ENCODE results near the gene CXorf38. TPM values are rescaled to one million over a fixed set of nuclear protein-coding genes. Genes with fewer than 3 reads are reported as not detected.

CXorf38 gene, protein sequence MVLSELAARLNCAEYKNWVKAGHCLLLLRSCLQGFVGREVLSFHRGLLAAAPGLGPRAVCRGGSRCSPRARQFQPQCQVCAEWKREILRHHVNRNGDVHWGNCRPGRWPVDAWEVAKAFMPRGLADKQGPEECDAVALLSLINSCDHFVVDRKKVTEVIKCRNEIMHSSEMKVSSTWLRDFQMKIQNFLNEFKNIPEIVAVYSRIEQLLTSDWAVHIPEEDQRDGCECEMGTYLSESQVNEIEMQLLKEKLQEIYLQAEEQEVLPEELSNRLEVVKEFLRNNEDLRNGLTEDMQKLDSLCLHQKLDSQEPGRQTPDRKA
- 20.0 and 23.3 TPM in 2 replicates for total RNA-seq (2014; rRNA removed; shearing (Covaris generic))
- polyA plus RNA-seq (2014; cell fraction: nucleus; rRNA removed), result 16.8 and 20.1 TPM in 2 replicates

GRCh38 chrX:40647307-40648197 is at the start of gene CXorf38:
CXorf38 (minus strand) TSS chrX:40647561; CDS start chrX:40647520, 41 bp downstream.
- peak; percentile 89 for DNase-seq (ENCODE audit: extremely low read depth, low read depth)

- no peak for DNase-seq (ENCODE audit: extremely low read depth, low read depth)
Measured at GRCh38 chrX:40694802-40695201, 47.4 kb upstream of the CXorf38 start.

DNA sequence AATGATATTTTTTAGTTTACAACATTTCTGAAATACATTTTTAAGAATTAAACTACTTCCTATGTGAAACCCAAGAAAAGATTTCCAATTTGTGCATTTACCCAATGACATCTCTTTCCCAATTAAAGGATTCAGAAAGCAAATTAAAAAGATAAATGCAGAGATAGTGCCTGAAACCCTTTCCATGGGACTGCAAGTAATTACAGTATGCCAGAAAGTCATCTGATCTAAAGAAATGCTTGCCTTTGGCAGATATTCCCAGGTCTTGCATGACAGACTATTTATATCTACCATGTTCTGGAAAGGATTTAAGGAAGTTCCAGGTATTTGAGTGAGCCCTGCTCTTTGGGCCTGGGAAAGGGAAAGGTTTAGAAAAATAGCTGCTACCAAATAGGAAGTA is 41.6 kb upstream of the CXorf38 start:
- DNase-seq (ENCODE audit: extremely low read depth, low read depth), result no peak

- DNase-seq (ENCODE audit: extremely low read depth, low read depth), result no peak
Measured at GRCh38 chrX:40687169-40687568, 39.8 kb upstream of the CXorf38 start.

DNA sequence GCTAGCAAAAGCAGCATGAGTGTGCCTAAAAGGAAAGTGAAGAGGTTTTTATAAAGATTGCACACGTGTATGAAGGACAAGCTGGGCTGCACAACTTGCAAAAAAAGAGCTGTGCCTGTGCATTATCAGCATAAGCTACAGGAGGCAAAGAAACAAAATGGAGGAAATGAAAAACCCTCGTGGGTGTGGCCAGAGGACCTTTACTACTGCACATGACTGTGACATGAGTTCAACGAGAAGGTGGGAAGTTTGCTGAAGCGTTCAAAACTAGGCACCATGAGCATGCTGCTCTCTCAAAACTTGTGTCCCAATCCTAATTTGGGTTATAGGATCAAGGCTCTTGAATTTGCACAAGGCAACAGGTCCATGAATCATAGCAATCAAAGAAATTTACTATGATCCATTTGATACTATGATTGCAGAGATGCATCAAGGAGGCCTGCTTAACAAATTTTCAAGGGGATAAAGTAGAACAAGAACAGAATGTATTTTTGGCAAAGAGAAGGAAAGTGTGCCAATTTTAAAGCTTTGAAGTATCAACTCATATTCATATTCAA is 38.1 kb upstream of the CXorf38 start:
- no peak for DNase-seq (ENCODE audit: extremely low read depth, low read depth)

DNA sequence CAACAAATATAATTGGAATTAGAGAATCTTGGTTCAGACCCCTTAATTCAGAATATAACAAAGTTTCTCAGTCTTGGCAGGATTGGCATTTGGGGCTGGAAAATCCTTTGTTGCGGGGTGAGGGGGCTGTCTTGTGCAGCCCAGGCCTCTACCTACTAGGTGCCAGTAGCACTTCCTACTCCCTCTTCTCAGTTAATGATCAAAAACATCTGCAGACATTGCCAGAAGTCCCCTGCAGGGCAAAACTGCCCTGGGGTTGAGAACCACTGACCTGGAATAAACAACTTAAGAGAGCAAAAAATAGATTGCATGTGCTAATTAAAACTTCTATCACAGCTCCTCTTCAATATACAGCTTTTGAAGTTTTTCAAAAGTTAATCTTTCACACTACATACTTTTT is 36.7 kb upstream of the CXorf38 start:
- DNase-seq (ENCODE audit: extremely low read depth, low read depth), result no peak

DNA sequence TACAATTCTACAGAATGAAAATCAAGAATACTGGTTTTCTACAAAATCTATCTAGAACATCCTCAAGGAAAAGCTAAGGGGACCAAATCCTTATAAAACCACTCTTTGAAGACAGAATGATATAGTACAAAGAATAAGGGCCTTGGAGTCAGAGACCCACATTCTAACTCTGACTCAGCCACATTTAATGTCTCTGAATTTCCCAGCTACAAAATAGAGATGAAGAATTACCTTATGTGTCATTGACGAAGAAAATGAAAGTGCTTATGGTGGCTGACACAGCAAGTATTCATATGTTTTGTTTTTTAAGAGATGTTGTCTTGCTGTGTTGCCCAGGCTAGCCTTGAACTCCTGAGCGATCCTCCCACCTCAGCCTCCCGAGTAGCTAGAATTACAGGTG is 35.9 kb upstream of the CXorf38 start:
- DNase-seq (ENCODE audit: extremely low read depth, low read depth), result no peak

GRCh38 chrX:40671126-40671525 is 23.8 kb upstream of the CXorf38 start:
- no peak for DNase-seq (ENCODE audit: extremely low read depth, low read depth)

GRCh38 chrX:40663880-40664630 is 16.7 kb upstream of the CXorf38 start:
- no peak for DNase-seq (ENCODE audit: extremely low read depth, low read depth)

- DNase-seq (ENCODE audit: extremely low read depth, low read depth), result no peak
Measured at GRCh38 chrX:40663078-40663740, 15.8 kb upstream of the CXorf38 start.

GRCh38 chrX:40661489-40661888 is 14.1 kb upstream of the CXorf38 start:
- no peak for DNase-seq (ENCODE audit: extremely low read depth, low read depth)

DNA sequence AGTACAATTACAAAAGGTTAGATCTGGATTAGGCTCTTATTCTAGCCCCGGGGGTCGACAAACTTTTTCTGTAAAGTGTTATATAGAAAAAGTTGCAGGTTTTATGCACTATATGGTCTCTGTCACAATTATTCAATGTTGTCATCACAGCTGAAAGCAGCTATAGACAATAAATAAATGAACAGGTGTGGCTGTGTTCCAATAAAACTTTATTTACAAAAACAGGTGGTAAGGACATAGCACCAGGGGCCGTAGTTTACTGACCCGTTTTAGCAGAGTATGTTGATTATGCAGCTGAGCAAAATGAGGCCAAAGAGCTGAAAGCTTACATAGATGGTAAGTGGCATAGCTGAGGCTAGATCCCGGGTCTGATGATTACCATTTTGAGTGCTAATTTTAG is 13.0 kb upstream of the CXorf38 start:
- DNase-seq (ENCODE audit: extremely low read depth, low read depth), result no peak

- DNase-seq (ENCODE audit: extremely low read depth, low read depth), result no peak
Measured at GRCh38 chrX:40653535-40653934, 6.2 kb upstream of the CXorf38 start.

GRCh38 chrX:40652664-40653063 is 5.3 kb upstream of the CXorf38 start:
- no peak for DNase-seq (ENCODE audit: extremely low read depth, low read depth)

DNA sequence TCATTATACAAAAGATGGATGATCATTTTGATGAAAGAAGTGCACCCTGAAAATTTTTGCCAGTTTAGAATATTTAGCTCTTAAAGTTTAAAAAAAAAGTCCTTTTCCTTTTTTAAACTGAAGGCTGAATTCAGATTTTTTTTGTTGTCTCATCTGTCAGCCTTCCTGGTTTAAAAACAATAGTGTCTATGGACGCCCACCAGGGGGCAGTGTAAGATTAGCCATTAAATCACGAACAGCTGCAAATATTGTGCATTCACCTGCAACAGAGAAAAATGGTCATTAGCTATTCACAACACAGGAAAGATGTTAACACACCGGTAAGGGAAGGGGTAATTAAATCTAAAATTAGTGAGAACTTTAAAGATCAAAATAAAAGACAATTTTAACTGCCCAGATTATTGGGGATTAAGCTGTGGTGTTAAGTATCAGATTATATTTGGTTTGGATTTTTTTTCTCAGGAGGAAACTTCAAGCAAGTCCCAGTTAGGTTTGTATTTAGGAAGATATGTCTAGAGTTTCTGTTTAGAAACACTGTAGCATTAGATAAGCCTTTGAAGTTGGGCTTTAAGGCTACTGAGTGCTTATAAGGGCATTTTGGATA is 4.4 kb upstream of the CXorf38 start:
- DNase-seq (ENCODE audit: extremely low read depth, low read depth), result peak; percentile 59

DNA sequence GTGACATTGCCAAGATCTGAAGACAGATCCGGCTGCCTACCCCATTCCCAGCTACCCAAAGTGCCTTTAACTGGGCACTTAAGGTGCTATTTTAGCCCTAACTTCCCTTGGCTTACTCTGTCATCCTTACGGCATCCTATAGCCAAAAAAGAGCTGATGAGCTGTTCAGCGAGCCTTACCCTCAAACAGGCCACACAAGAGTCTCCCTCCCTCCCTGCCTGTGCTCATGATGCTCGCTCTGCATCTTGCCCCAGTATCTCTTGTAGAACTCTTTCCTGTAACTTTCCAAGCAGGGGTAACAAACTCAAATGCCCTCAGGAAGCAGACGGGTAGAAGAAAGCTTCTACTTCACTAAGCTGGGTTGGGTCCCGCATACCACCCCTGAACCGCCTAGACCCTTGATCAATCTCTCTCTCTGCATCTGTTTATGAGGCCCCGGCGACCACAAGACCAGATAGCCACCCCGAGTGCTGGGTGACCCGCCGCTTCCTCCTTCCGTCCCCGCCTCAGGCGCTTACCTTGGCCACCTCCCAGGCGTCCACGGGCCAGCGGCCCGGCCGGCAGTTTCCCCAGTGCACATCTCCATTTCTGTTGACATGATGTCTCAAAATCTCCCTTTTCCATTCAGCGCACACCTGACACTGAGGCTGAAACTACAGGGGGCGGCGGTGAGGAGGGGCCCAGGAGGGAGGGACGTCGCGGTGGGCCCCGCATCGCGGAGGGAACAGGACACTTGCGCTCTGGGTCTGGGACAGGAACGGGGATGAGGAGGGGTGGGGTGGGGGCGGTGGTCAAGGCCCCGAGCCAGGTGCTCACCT is 663 bp downstream of the CXorf38 start:
- DNase-seq (ENCODE audit: extremely low read depth, low read depth), result no peak

DNA sequence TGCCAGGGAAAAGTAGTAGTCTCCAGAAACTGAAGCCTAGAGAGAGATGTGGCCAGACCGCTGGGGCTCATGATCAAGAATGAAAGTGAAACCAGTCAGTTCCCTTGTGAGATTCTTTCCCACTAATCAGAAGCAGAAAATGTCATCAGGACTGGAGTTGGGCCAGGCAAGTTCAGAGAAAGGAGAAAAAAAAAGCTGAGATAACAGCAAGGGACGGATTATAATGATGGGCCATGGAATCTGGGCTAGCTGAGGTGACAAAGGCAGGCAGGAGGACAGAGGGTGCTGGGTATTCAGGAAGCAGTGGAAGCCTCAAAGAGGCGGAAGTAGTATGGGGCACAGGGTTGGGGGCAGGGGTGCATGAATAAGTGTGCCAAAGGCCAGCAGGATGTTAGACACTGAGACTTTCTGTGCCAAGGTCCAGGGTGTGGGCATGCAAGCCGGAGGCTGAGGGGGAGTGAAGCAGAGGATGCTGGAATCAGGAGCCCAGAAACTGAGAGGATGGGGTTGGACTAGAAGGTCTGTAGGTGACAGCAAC is 2.5 kb downstream of the CXorf38 start:
- no peak for DNase-seq (ENCODE audit: extremely low read depth, low read depth)

DNA sequence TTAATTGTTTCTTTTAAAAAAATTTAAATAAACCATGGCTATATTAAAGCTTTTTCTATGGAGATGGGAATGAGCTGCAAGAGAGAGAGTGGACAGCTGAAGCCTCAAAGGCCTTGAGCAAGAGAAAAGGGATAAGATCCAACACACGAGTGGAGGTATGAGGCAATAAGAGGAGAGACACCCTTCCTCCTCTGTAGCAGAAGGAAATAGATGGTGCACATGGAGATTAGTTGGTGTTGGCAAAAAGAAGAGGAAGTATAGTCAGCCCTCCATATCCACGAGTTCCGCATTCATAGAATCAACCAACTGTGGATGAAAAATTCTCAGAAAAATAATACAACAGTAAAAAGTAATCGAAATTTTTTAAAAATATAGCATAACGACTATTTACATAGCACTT is 3.2 kb downstream of the CXorf38 start:
- DNase-seq (ENCODE audit: extremely low read depth, low read depth), result no peak

DNA sequence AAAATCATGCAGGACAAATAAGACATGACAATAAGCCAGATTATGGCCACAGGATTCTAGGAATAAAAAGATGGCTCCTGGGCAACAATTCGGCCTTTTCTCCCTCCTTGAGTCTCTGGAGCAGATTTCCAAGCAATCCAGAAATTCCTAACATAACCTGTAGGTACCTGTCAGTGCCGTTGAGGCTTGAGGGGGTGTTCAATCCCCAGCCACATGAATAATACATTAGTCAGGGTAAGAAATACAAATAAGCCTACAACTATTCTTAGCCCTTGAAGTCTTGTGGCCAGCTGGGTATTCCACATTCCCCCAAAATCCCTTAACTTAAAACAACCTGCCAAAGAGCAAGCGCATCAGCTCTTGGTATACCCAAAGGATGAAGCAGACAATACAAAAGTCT is 9.7 kb downstream of the CXorf38 start:
- no peak for DNase-seq (ENCODE audit: extremely low read depth, low read depth)

Data from NCI-H460 (cell line).